Measurements from ENCODE around the gene TBL1X. TPM values are rescaled to one million over a fixed set of nuclear protein-coding genes. Genes with fewer than 3 reads are reported as not detected.
A peak's percentile ranks its signal among the peaks of the same experiment; 100 is the strongest.

TBL1X gene
- total and polyA plus RNA-seq, 2 of the 4 experiments (the other 2 are of a cell fraction): 16.2 to 20.8 TPM

- Histone ChIP-seq H3K18ac (ENCODE audit: low read depth, low read length) (no peak overlapping the region; the same call in 1 of the 2 replicates), H3K4me2 (ENCODE audit: low read depth, low read length) (no peak overlapping the region), H3K4ac (ENCODE audit: low read depth, low read length) (peak overlapping the region; percentile 2; the same call in 1 of the 2 replicates), H3K9me1 (ENCODE audit: insufficient read depth, low read length) (peaks cover 11% of the 10 kb centered on the region), H4K5ac (ENCODE audit: low read depth, low read length) (no peak overlapping the region), H3K9me3 (ENCODE audit: control insufficient read depth, insufficient read depth, low read length) (peaks cover 2% of the 10 kb centered on the region; the same call in 1 of the 2 replicates), H3K36me3 (ENCODE audit: control insufficient read depth, insufficient read depth, low read length) (peaks cover 4% of the 10 kb centered on the region; the same call in 1 of the 2 replicates), H3K27ac (ENCODE audit: insufficient read depth, low read length) (no peak overlapping the region), H3K4me1 (ENCODE audit: control insufficient read depth, insufficient read depth, low read length) (peaks cover 7% of the 10 kb centered on the region), H2AFZ (replicated peaks; ENCODE audit: low read length, poor library complexity) (no peak overlapping the region), H2BK5ac (ENCODE audit: low read depth, low read length, poor library complexity, severe bottlenecking) (peak overlapping the region; percentile 12), H4K8ac (ENCODE audit: low read depth in 2 of 2, low read length in 2 of 2) (0 out of 4 replicates have a peak overlapping the region, but pooled peaks of 1 of the 2 experiments have one; percentile 2), H4K20me1 (ENCODE audit: insufficient read depth, low read length) (no peaks in the 10 kb centered on the region), H2BK120ac (ENCODE audit: low read depth, low read length) (peak overlapping the region; percentile 16; the same call in 1 of the 2 replicates), H3K14ac (replicated peaks; ENCODE audit: low read depth, low read length) (0 out of 2 replicates have a peak overlapping the region, but pooled peaks have one; percentile 32), H2BK20ac (ENCODE audit: low read depth, low read length) (0 out of 2 replicates have a peak overlapping the region, but pooled peaks have one; percentile 7), H4K91ac (ENCODE audit: insufficient read depth, low read depth, low read length) (no peak overlapping the region), H3K23ac (ENCODE audit: low read depth, low read length) (peak overlapping the region; percentile 31; the same call in 1 of the 2 replicates), H2AK5ac (ENCODE audit: low read depth, low read length) (no peak overlapping the region), H3K27me3 (ENCODE audit: control insufficient read depth, insufficient read depth, low read length) (no peaks in the 10 kb centered on the region), H2BK15ac (ENCODE audit: low read depth, low read length) (no peak overlapping the region), H3K56ac (ENCODE audit: extremely low read depth, insufficient read depth, low read length) (no peak overlapping the region), H3K79me1 (ENCODE audit: low read depth in 1 of 2, low read length in 2 of 2) (peaks cover 17 to 31% of the 10 kb centered on the region in 2 experiments; a peak in 3 of 4 replicates), H3K9ac (ENCODE audit: low read depth, low read length) (no peak overlapping the region), H2AK9ac (replicated peaks; ENCODE audit: low read depth, low read length, poor library complexity) (no peak overlapping the region), H3K4me3 (ENCODE audit: insufficient read depth, low read depth, low read length) (no peak overlapping the region)
- in situ Hi-C loops (cut with MboI; ENCODE audit: low sequenced_read_pairs): no loop called here
- WGBS, 2 experiments (ENCODE audit: extremely low coverage in 2 of 2, insufficient read length in 1 of 2): no CpG with 5 or more reads among the region's 8 CpGs
- ChIA-PET CTCF (interaction anchor here (0.7 kb wide), 1 partner anchor 12 kb away, joined by 3 read pairs; no protein-coding TSS in a partner anchor), POLR2A (ENCODE audit: unreplicated experiment) (no interaction called here)
- intact Hi-C loops (cut with micrococcal nuclease): no loop called here
- TF ChIP-seq NFE2L2 (IDR thresholded peaks at IDR 0.05; ENCODE audit: low read depth, low read length) (peak; percentile 83), CEBPB (IDR thresholded peaks at IDR 0.05; ENCODE audit: low read depth, low read length) (peak; percentile 81), FOS (IDR thresholded peaks at IDR 0.05; ENCODE audit: low read depth, low read length) (no peak)
- DNase-seq: peak; percentile 66
- peak; percentile 65 for ATAC-seq (ENCODE audit: low read depth)
- dilution Hi-C loops (cut with HindIII; ENCODE audit: low sequenced_read_pairs, unreplicated experiment): no loop called here
- BruUV-seq (replicated peaks): no TSS peak
Observed at GRCh38 chrX:9670136-9670814, 205.4 kb downstream of the TBL1X start.

Data from IMR-90 (cell line).